GM23248 (cell line): ENCODE measurements around the gene SLC8A1.

ENCODE experiments used
- EZH2 ChIP-seq: fragments of 200-600 bp; sonication (generic); IDR thresholded peaks from 2 replicates; pipeline ENCODE4 v1.6.1; 2018; ENCODE audit warnings: antibody characterized with exemption, mild to moderate bottlenecking; ENCODE audit not compliant: insufficient read depth, poor library complexity, severe bottlenecking
- EZH2phosphoT487 ChIP-seq: fragments of 200-600 bp; sonication (generic); IDR thresholded peaks from 2 replicates; pipeline ENCODE4 v1.6.1; 2018; ENCODE audit warnings: antibody characterized with exemption, moderate library complexity, mild to moderate bottlenecking, low read depth; ENCODE audit not compliant: insufficient read depth

DNA sequence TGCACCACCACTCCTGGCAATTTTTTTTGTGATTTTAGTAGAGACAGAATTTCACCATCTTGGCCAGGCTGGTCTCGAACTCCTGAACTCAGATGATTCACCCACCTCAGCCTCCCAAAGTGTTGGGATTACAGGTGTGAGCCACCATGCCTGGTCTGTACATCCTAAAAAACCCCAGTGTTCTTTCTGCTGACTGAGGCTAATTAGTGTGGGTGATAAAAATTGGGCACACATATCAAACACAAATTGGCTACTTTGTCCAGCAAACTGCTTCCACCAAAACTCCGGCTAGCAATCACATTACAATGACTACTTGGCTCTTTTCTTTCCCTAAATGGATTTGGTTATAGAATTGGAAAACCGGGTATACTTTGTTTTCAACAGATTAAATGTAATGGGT is 153.9 kb downstream of the SLC8A1 start:
- no peak for TF ChIP-seq EZH2
- no peak for TF ChIP-seq EZH2phosphoT487
